ENCODE data around the gene MAD1L1. TPM values are rescaled to one million over a fixed set of nuclear protein-coding genes. Genes with fewer than 3 reads are reported as not detected.

Gene MAD1L1
- total and polyA plus RNA-seq, 2 experiments from 2014 or later: 38.2 to 69.8 TPM

DNA sequence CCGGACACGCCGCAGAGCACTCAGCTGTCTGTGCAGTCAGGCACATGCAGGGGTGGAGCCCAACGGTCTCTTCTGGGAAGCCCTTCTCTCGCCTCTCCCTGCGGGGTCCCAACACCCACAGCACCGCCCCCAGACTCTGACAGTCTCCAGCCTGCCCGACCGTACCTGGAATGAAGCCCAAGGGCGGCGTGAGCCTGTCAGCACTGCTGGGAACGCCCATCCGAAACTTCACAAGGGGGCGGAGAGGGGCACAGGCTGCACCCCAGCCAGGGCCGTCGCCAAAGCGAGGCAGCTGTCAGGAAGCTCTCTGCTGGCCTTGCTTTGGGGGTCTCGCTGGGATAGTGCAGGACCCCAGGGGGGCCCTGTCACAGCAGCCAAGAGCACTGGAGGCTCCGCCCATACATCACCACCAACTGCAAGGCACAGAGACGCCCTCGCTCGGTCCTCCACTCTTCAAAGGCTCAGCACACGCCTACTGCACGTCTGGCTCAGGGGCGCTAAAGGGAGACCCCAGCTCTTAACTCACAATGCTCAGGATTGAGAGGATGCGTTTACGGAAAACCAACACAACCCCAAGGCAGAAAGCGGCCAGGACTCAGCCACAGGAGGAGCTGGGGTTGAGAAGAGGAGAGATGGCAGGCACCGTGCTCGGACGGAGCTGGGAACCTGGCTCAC, 30.9 kb downstream of the MAD1L1 start:
- WGBS, 2 experiments (ENCODE audit: low coverage in 1 of 2, low lambda C conversion rate in 2 of 2, missing lambda C conversion rate in 2 of 2): 55% methylated on average over 31 of the region's 31 CpGs
- in situ Hi-C loops (cut with MboI): loop anchor here (10.0 kb wide), 1 partner anchor 547 kb away; no protein-coding TSS in a partner anchor
- Histone ChIP-seq H3K79me2 (ENCODE audit: insufficient read depth) (no peaks in the 10 kb centered on the region), H2AFZ (no peak overlapping the region), H3K4me1 (ENCODE audit: insufficient read depth) (no peaks in the 10 kb centered on the region), H3K27ac (no peak overlapping the region), H3K9me3 (ENCODE audit: low read depth) (no peaks in the 10 kb centered on the region), H3K27me3 (replicated peaks; ENCODE audit: insufficient read depth) (no peaks in the 10 kb centered on the region), H3K9me2 (ENCODE audit: insufficient read depth) (no peaks in the 10 kb centered on the region), H4K20me1 (ENCODE audit: insufficient read depth) (no peaks in the 10 kb centered on the region), H3K4me3 (no peak overlapping the region), H3K4me2 (ENCODE audit: unreplicated experiment) (no peak overlapping the region), H3K9ac (no peak overlapping the region), H3F3A (ENCODE audit: insufficient read depth) (no peaks in the 10 kb centered on the region), H3K36me3 (ENCODE audit: low read depth) (no peaks in the 10 kb centered on the region)
- TF ChIP-seq EZH2 (IDR thresholded peaks at IDR 0.05; ENCODE audit: insufficient read depth, poor library complexity, severe bottlenecking) (no peak), EZH2phosphoT487 (IDR thresholded peaks at IDR 0.05; ENCODE audit: insufficient read depth, low read depth) (no peak)
- peak; percentile 11 for DNase-seq

DNA sequence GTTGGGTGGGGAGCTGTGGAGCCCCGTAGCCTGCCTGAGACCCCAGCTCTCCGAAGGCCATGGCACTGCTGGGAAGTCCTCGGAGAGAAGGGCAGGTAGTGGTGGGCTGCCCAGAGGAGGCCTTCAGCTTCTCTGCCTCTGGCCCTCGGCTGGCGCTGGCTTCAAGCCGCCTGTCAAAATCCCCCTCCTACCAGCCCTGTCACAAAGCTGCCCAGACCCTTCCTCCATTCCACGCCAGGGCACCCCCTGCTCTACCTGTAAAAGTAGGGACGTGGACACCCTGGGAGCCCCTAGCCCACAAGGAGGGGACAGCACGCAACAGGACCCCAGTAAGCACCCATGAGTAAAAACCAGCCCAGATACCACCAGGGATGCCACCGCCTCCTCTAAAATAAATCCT, 31.6 kb downstream of the MAD1L1 start:
- H3K27me3 ChIP-seq (replicated peaks; ENCODE audit: insufficient read depth): no peaks in the 10 kb centered on the region
- H3K36me3 ChIP-seq (ENCODE audit: low read depth): no peaks in the 10 kb centered on the region; the same call in 1 of the 2 replicates
- H2AFZ ChIP-seq: no peak overlapping the region
- 98 to 100% methylated on average over 7 to 10 of the region's 10 CpGs for WGBS, 2 experiments (ENCODE audit: low coverage in 1 of 2, low lambda C conversion rate in 2 of 2, missing lambda C conversion rate in 2 of 2)
- no peak overlapping the region for H3K27ac ChIP-seq
- H3K4me2 ChIP-seq (ENCODE audit: unreplicated experiment): no peak overlapping the region
- DNase-seq: no peak
- H3K9me3 ChIP-seq (ENCODE audit: low read depth): no peaks in the 10 kb centered on the region
- no peaks in the 10 kb centered on the region for H3K9me2 ChIP-seq (ENCODE audit: insufficient read depth)
- H3K4me3 ChIP-seq: no peak overlapping the region
- no peaks in the 10 kb centered on the region for H3K79me2 ChIP-seq (ENCODE audit: insufficient read depth)
- in situ Hi-C loops (cut with MboI): loop anchor here (10.0 kb wide), 1 partner anchor 546 kb away; no protein-coding TSS in a partner anchor
- no peaks in the 10 kb centered on the region for H4K20me1 ChIP-seq (ENCODE audit: insufficient read depth)
- TF ChIP-seq EZH2 (IDR thresholded peaks at IDR 0.05; ENCODE audit: insufficient read depth, poor library complexity, severe bottlenecking) (no peak), EZH2phosphoT487 (IDR thresholded peaks at IDR 0.05; ENCODE audit: insufficient read depth, low read depth) (no peak)
- no peaks in the 10 kb centered on the region for H3K4me1 ChIP-seq (ENCODE audit: insufficient read depth)
- no peak overlapping the region for H3K9ac ChIP-seq
- H3F3A ChIP-seq (ENCODE audit: insufficient read depth): no peaks in the 10 kb centered on the region

DNA sequence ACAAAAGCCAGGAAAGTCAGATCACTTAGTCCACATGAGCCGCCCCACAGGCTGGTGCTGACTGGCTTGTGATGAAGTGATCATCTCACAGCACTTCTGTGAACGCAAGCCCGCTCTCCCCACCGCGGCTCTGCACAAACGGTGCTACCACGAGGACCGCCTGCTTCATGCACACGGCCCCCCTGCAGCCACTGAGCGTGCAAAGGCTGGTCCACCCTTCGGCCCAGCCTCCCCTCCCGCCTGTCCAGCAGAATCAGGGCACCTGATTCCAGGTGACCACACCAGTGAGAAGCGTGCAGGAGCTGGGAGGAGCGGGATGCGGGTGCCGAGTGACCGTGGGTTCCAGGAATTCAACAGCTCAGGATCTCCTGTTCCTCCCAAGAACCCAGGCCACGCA, 32.2 kb downstream of the MAD1L1 start:
- 94 to 96% methylated on average over 18 of the region's 18 CpGs for WGBS, 2 experiments (ENCODE audit: low coverage in 1 of 2, low lambda C conversion rate in 2 of 2, missing lambda C conversion rate in 2 of 2)
- in situ Hi-C loops (cut with MboI): loop anchor here (10.0 kb wide), 1 partner anchor 546 kb away; no protein-coding TSS in a partner anchor
- Histone ChIP-seq H3K4me1 (ENCODE audit: insufficient read depth) (no peaks in the 10 kb centered on the region), H3F3A (ENCODE audit: insufficient read depth) (no peaks in the 10 kb centered on the region), H2AFZ (no peak overlapping the region), H3K4me3 (no peak overlapping the region), H3K9ac (no peak overlapping the region), H3K27me3 (replicated peaks; ENCODE audit: insufficient read depth) (no peaks in the 10 kb centered on the region), H3K79me2 (ENCODE audit: insufficient read depth) (no peaks in the 10 kb centered on the region), H3K9me3 (ENCODE audit: low read depth) (no peaks in the 10 kb centered on the region), H3K9me2 (ENCODE audit: insufficient read depth) (no peaks in the 10 kb centered on the region), H3K4me2 (ENCODE audit: unreplicated experiment) (no peak overlapping the region), H3K36me3 (ENCODE audit: low read depth) (no peaks in the 10 kb centered on the region; the same call in 1 of the 2 replicates), H3K27ac (no peak overlapping the region), H4K20me1 (ENCODE audit: insufficient read depth) (no peaks in the 10 kb centered on the region)
- no peak for DNase-seq
- TF ChIP-seq EZH2phosphoT487 (IDR thresholded peaks at IDR 0.05; ENCODE audit: insufficient read depth, low read depth) (no peak), EZH2 (IDR thresholded peaks at IDR 0.05; ENCODE audit: insufficient read depth, poor library complexity, severe bottlenecking) (no peak)

DNA sequence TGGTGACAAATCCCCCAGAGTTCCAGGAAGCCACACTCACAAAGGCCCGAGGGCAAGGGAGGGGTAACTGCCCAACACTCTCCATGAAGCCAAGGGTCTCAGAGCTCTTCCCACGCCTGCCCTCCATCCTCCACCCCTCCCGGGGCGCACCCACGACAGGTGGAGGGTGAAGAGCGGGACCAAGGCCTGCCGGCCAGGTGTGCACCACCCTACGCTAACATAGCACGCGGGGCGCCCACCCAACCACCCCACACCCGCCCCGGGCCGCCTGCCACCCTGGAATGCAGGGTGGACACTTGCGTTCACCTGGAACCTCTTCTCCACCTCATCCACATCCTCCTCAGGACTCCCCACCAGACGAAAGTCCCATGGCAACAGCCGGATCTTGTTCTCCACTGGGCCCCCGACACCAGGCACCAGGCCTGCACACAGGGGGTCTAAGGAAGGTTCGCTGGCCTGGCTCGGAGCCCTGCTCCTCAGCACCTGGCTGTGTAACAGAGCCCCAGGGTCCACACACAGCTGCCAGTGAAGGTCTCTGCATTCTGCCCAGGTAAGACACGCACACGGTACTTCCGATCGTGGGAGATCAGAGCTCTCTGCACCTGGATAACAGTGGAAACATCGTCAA, 32.7 kb downstream of the MAD1L1 start:
- Histone ChIP-seq H3K9me3 (ENCODE audit: low read depth) (no peaks in the 10 kb centered on the region), H2AFZ (no peak overlapping the region), H3K4me3 (no peak overlapping the region), H3K9ac (no peak overlapping the region), H3K9me2 (ENCODE audit: insufficient read depth) (no peaks in the 10 kb centered on the region), H3K27ac (no peak overlapping the region), H3K4me2 (ENCODE audit: unreplicated experiment) (no peak overlapping the region), H3K27me3 (replicated peaks; ENCODE audit: insufficient read depth) (no peaks in the 10 kb centered on the region), H4K20me1 (ENCODE audit: insufficient read depth) (no peaks in the 10 kb centered on the region), H3K79me2 (ENCODE audit: insufficient read depth) (no peaks in the 10 kb centered on the region), H3F3A (ENCODE audit: insufficient read depth) (no peaks in the 10 kb centered on the region), H3K36me3 (ENCODE audit: low read depth) (no peaks in the 10 kb centered on the region; the same call in 1 of the 2 replicates), H3K4me1 (ENCODE audit: insufficient read depth) (no peaks in the 10 kb centered on the region)
- in situ Hi-C loops (cut with MboI): loop anchor here (10.0 kb wide), 1 partner anchor 545 kb away; no protein-coding TSS in a partner anchor
- TF ChIP-seq EZH2phosphoT487 (IDR thresholded peaks at IDR 0.05; ENCODE audit: insufficient read depth, low read depth) (no peak), EZH2 (IDR thresholded peaks at IDR 0.05; ENCODE audit: insufficient read depth, poor library complexity, severe bottlenecking) (no peak)
- no peak for DNase-seq
- WGBS, 2 experiments (ENCODE audit: low coverage in 1 of 2, low lambda C conversion rate in 2 of 2, missing lambda C conversion rate in 2 of 2): 94% methylated on average over 19 to 25 of the region's 25 CpGs
